Adipocyte (in vitro differentiated cells): ENCODE results near the gene AMPD3.

Experiments
- DNase-seq: peaks from one replicate; pipeline ENCODE4 v3.0.0-alpha.2; 2015; ENCODE audit warnings: low read depth
- H3K27me3 ChIP-seq: replicated peaks from 2 replicates; pipeline ENCODE4 v1.7.0; 2013; ENCODE audit warnings: mild to moderate bottlenecking, low read length, moderate library complexity; ENCODE audit not compliant: control insufficient read depth, insufficient read depth
- H3K36me3 ChIP-seq: 2 replicates; pipeline ENCODE4 v1.7.0; 2013; ENCODE audit warnings: low read length, mild to moderate bottlenecking, moderate library complexity; ENCODE audit not compliant: control insufficient read depth, insufficient read depth, severe bottlenecking
- H3K4me1 ChIP-seq: 2 replicates; pipeline ENCODE4 v1.7.0; 2013; ENCODE audit warnings: mild to moderate bottlenecking, low read length, moderate library complexity; ENCODE audit not compliant: control insufficient read depth, insufficient read depth
- H3K4me3 ChIP-seq: 2 replicates; pipeline ENCODE4 v1.7.0; 2013; ENCODE audit warnings: mild to moderate bottlenecking, low read length, moderate library complexity
- H3K9ac ChIP-seq: 2 replicates; pipeline ENCODE4 v1.7.0; 2013; ENCODE audit warnings: mild to moderate bottlenecking, low read length, moderate library complexity
- H3K9me3 ChIP-seq: 2 replicates; pipeline ENCODE4 v1.7.0; 2013; ENCODE audit warnings: mild to moderate bottlenecking, low read length, moderate library complexity; ENCODE audit not compliant: control insufficient read depth

AMPD3 gene

GRCh38 chr11:10473371-10473770 lies 18.3 kb downstream of the AMPD3 start:
- H3K4me3 ChIP-seq, result no peak overlapping the region
- no peak overlapping the region for H3K9ac ChIP-seq
- no peaks in the 10 kb centered on the region for H3K27me3 ChIP-seq
- no peaks in the 10 kb centered on the region for H3K9me3 ChIP-seq
- DNase-seq, result no peak
- peaks cover 19% of the 10 kb centered on the region for H3K36me3 ChIP-seq
- peaks cover 2% of the 10 kb centered on the region for H3K4me1 ChIP-seq

GRCh38 chr11:10474551-10474950 lies 19.5 kb downstream of the AMPD3 start:
- Histone ChIP-seq H3K4me3 (no peak overlapping the region), H3K9ac (no peak overlapping the region), H3K4me1 (peaks cover 11% of the 10 kb centered on the region), H3K27me3 (no peaks in the 10 kb centered on the region), H3K9me3 (no peaks in the 10 kb centered on the region), H3K36me3 (peaks cover 19% of the 10 kb centered on the region)
- DNase-seq, result no peak

GRCh38 chr11:10476342-10476741 lies 21.3 kb downstream of the AMPD3 start:
- Histone ChIP-seq H3K9ac (no peak overlapping the region), H3K27me3 (no peaks in the 10 kb centered on the region), H3K4me1 (peaks cover 11% of the 10 kb centered on the region), H3K4me3 (no peak overlapping the region), H3K36me3 (peaks cover 22% of the 10 kb centered on the region), H3K9me3 (no peaks in the 10 kb centered on the region)
- DNase-seq, result no peak

GRCh38 chr11:10476927-10477689 lies 22.0 kb downstream of the AMPD3 start:
- no peaks in the 10 kb centered on the region for H3K27me3 ChIP-seq

GRCh38 chr11:10477690-10478046 lies 22.6 kb downstream of the AMPD3 start:
- Histone ChIP-seq H3K27me3 (no peaks in the 10 kb centered on the region), H3K9ac (no peak overlapping the region), H3K9me3 (no peaks in the 10 kb centered on the region), H3K4me3 (no peak overlapping the region), H3K4me1 (peaks cover 11% of the 10 kb centered on the region), H3K36me3 (peaks cover 26% of the 10 kb centered on the region)
- no peak for DNase-seq

More at GRCh38 chr11:10476927-10477689, 22.0 kb downstream of the AMPD3 start:
- Histone ChIP-seq H3K4me3 (no peak overlapping the region), H3K9ac (no peak overlapping the region), H3K36me3 (peaks cover 24% of the 10 kb centered on the region), H3K4me1 (peaks cover 11% of the 10 kb centered on the region), H3K9me3 (no peaks in the 10 kb centered on the region)
- no peak for DNase-seq

- Histone ChIP-seq H3K36me3 (peaks cover 26% of the 10 kb centered on the region), H3K27me3 (no peaks in the 10 kb centered on the region), H3K9me3 (no peaks in the 10 kb centered on the region), H3K4me3 (no peak overlapping the region), H3K4me1 (peaks cover 11% of the 10 kb centered on the region), H3K9ac (no peak overlapping the region)
- no peak for DNase-seq
Measured at GRCh38 chr11:10478066-10478465, 23.0 kb downstream of the AMPD3 start.

GRCh38 chr11:10478574-10479550 lies 23.8 kb downstream of the AMPD3 start:
- no peak for DNase-seq
- H3K4me3 ChIP-seq, result no peak overlapping the region
- no peaks in the 10 kb centered on the region for H3K9me3 ChIP-seq
- H3K4me1 ChIP-seq, result peaks cover 11% of the 10 kb centered on the region
- H3K36me3 ChIP-seq, result peaks cover 24% of the 10 kb centered on the region
- H3K27me3 ChIP-seq, result no peaks in the 10 kb centered on the region
- no peak overlapping the region for H3K9ac ChIP-seq

- Histone ChIP-seq H3K9ac (no peak overlapping the region), H3K27me3 (no peaks in the 10 kb centered on the region)
Measured at GRCh38 chr11:10480026-10480425, 25.0 kb downstream of the AMPD3 start.

GRCh38 chr11:10480760-10481159 lies 25.7 kb downstream of the AMPD3 start:
- no peaks in the 10 kb centered on the region for H3K27me3 ChIP-seq
- no peak for DNase-seq
- no peaks in the 10 kb centered on the region for H3K9me3 ChIP-seq
- no peak overlapping the region for H3K4me3 ChIP-seq
- H3K36me3 ChIP-seq, result peaks cover 19% of the 10 kb centered on the region
- no peak overlapping the region for H3K9ac ChIP-seq
- peaks cover 11% of the 10 kb centered on the region for H3K4me1 ChIP-seq

More at GRCh38 chr11:10480026-10480425, 25.0 kb downstream of the AMPD3 start:
- H3K36me3 ChIP-seq, result peaks cover 20% of the 10 kb centered on the region
- peaks cover 11% of the 10 kb centered on the region for H3K4me1 ChIP-seq
- no peaks in the 10 kb centered on the region for H3K9me3 ChIP-seq
- no peak for DNase-seq
- no peak overlapping the region for H3K4me3 ChIP-seq

- no peak overlapping the region for H3K4me3 ChIP-seq
- DNase-seq, result no peak
- H3K9me3 ChIP-seq, result no peaks in the 10 kb centered on the region
- H3K4me1 ChIP-seq, result peaks cover 11% of the 10 kb centered on the region
- no peak overlapping the region for H3K9ac ChIP-seq
- H3K27me3 ChIP-seq, result no peaks in the 10 kb centered on the region
- H3K36me3 ChIP-seq, result peaks cover 21% of the 10 kb centered on the region
Measured at GRCh38 chr11:10481560-10482349, 26.7 kb downstream of the AMPD3 start.

- no peak overlapping the region for H3K9ac ChIP-seq
- peaks cover 31% of the 10 kb centered on the region for H3K36me3 ChIP-seq
- no peak overlapping the region for H3K4me3 ChIP-seq
- no peaks in the 10 kb centered on the region for H3K27me3 ChIP-seq
- peaks cover 11% of the 10 kb centered on the region for H3K4me1 ChIP-seq
- no peak for DNase-seq
- H3K9me3 ChIP-seq, result no peaks in the 10 kb centered on the region
Measured at GRCh38 chr11:10483174-10483573, 28.1 kb downstream of the AMPD3 start.
